H1 (cell line): ENCODE results near the gene MOGAT3. TPM values are rescaled to one million over a fixed set of nuclear protein-coding genes. Genes with fewer than 3 reads are reported as not detected.

ENCODE experiments used
- CTBP2 ChIP-seq: IDR thresholded peaks from 2 replicates; pipeline ENCODE4 v1.7.0; 2011; ENCODE audit warnings: borderline replicate concordance, mild to moderate bottlenecking, moderate library complexity, mixed read lengths, low read length; ENCODE audit not compliant: insufficient read depth, insufficient read length
- MAFK ChIP-seq: IDR thresholded peaks from 2 replicates; pipeline ENCODE4 v1.6.1; 2012; ENCODE audit warnings: low read depth, mild to moderate bottlenecking, improper control_type of control experiment, low read length
- NRF1 ChIP-seq: IDR thresholded peaks from 2 replicates; pipeline ENCODE4 v1.6.1; 2011; ENCODE audit warnings: mild to moderate bottlenecking, low read depth, low read length, improper control_type of control experiment
- POLR2A ChIP-seq, 2 experiments: IDR thresholded peaks; 1 replicate in 1 of 2; 2 replicates in 1 of 2; pipeline ENCODE4 v1.6.1; 2011; ENCODE audit warnings: low read depth in 2 of 2, low read length in 2 of 2, mild to moderate bottlenecking in 2 of 2; ENCODE audit errors: control extremely low read depth in 1 of 2
- RFX5 ChIP-seq: IDR thresholded peaks from 2 replicates; pipeline ENCODE4 v1.6.1; 2011; ENCODE audit warnings: low read depth, low read length, improper control_type of control experiment, borderline replicate concordance
- SUZ12 ChIP-seq: fragments of 200-600 bp; sonication (generic); IDR thresholded peaks from 2 replicates; pipeline ENCODE4 v1.6.1; 2012; ENCODE audit warnings: mild to moderate bottlenecking, inconsistent platforms, low read length, moderate library complexity, mixed read lengths
- TAF1 ChIP-seq: IDR thresholded peaks from 2 replicates; pipeline ENCODE4 v1.6.1; 2011; ENCODE audit warnings: mild to moderate bottlenecking, low read depth, low read length
- TBP ChIP-seq: IDR thresholded peaks from 2 replicates; pipeline ENCODE4 v1.6.1; 2011; ENCODE audit warnings: low read depth, low read length, improper control_type of control experiment
- polyA plus RNA-seq, 7 experiments: library from polyadenylated mRNA; depleted of rRNA in 3 of 7; stranded (reverse) in 5 of 7; unstranded in 2 of 7; fragments of >200 nt in 5 of 7; fragments of 200-250 nt in 2 of 7; gene quantifications; 1 replicate in 5 of 7; 2 replicates in 1 of 7; 4 replicates in 1 of 7; pipeline versions ENCODE4 v1.2.1 to v1.2.3, GENCODE V29; 2011 to 2013; ENCODE audit warnings: missing spikeins in 2 of 7, mixed read lengths in 2 of 7
- total RNA-seq: library from RNA; stranded (reverse); fragmentation: NEBNext Ultra II Directional; extraction: Animal tissue kit (Norgen Biotek cat#: 25700); gene quantifications from 2 replicates; pipeline ENCODE4 v1.2.1, GENCODE V29; 2021
- TF ChIP-seq, protein P1 (sequence below): fragments of 300-600 bp; sonication (generic); IDR thresholded peaks from 2 replicates; pipeline ENCODE4 v1.7.1; 2012; ENCODE audit warnings: low read length, moderate library complexity, mild to moderate bottlenecking, inconsistent platforms; ENCODE audit not compliant: insufficient replicate concordance
- TF ChIP-seq, protein P2 (sequence below): IDR thresholded peaks from 2 replicates; pipeline ENCODE4 v1.6.1; 2012; ENCODE audit warnings: inconsistent platforms

Gene MOGAT3
- total and polyA plus RNA-seq, 2 of the 8 experiments (the other 6 are each of a cell fraction or from before 2014, with no cell fraction given), result 0.21 to 0.82 TPM

- TF ChIP-seq, protein P1, sequence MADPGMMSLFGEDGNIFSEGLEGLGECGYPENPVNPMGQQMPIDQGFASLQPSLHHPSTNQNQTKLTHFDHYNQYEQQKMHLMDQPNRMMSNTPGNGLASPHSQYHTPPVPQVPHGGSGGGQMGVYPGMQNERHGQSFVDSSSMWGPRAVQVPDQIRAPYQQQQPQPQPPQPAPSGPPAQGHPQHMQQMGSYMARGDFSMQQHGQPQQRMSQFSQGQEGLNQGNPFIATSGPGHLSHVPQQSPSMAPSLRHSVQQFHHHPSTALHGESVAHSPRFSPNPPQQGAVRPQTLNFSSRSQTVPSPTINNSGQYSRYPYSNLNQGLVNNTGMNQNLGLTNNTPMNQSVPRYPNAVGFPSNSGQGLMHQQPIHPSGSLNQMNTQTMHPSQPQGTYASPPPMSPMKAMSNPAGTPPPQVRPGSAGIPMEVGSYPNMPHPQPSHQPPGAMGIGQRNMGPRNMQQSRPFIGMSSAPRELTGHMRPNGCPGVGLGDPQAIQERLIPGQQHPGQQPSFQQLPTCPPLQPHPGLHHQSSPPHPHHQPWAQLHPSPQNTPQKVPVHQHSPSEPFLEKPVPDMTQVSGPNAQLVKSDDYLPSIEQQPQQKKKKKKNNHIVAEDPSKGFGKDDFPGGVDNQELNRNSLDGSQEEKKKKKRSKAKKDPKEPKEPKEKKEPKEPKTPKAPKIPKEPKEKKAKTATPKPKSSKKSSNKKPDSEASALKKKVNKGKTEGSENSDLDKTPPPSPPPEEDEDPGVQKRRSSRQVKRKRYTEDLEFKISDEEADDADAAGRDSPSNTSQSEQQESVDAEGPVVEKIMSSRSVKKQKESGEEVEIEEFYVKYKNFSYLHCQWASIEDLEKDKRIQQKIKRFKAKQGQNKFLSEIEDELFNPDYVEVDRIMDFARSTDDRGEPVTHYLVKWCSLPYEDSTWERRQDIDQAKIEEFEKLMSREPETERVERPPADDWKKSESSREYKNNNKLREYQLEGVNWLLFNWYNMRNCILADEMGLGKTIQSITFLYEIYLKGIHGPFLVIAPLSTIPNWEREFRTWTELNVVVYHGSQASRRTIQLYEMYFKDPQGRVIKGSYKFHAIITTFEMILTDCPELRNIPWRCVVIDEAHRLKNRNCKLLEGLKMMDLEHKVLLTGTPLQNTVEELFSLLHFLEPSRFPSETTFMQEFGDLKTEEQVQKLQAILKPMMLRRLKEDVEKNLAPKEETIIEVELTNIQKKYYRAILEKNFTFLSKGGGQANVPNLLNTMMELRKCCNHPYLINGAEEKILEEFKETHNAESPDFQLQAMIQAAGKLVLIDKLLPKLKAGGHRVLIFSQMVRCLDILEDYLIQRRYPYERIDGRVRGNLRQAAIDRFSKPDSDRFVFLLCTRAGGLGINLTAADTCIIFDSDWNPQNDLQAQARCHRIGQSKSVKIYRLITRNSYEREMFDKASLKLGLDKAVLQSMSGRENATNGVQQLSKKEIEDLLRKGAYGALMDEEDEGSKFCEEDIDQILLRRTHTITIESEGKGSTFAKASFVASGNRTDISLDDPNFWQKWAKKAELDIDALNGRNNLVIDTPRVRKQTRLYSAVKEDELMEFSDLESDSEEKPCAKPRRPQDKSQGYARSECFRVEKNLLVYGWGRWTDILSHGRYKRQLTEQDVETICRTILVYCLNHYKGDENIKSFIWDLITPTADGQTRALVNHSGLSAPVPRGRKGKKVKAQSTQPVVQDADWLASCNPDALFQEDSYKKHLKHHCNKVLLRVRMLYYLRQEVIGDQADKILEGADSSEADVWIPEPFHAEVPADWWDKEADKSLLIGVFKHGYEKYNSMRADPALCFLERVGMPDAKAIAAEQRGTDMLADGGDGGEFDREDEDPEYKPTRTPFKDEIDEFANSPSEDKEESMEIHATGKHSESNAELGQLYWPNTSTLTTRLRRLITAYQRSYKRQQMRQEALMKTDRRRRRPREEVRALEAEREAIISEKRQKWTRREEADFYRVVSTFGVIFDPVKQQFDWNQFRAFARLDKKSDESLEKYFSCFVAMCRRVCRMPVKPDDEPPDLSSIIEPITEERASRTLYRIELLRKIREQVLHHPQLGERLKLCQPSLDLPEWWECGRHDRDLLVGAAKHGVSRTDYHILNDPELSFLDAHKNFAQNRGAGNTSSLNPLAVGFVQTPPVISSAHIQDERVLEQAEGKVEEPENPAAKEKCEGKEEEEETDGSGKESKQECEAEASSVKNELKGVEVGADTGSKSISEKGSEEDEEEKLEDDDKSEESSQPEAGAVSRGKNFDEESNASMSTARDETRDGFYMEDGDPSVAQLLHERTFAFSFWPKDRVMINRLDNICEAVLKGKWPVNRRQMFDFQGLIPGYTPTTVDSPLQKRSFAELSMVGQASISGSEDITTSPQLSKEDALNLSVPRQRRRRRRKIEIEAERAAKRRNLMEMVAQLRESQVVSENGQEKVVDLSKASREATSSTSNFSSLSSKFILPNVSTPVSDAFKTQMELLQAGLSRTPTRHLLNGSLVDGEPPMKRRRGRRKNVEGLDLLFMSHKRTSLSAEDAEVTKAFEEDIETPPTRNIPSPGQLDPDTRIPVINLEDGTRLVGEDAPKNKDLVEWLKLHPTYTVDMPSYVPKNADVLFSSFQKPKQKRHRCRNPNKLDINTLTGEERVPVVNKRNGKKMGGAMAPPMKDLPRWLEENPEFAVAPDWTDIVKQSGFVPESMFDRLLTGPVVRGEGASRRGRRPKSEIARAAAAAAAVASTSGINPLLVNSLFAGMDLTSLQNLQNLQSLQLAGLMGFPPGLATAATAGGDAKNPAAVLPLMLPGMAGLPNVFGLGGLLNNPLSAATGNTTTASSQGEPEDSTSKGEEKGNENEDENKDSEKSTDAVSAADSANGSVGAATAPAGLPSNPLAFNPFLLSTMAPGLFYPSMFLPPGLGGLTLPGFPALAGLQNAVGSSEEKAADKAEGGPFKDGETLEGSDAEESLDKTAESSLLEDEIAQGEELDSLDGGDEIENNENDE, result no peak
- TF ChIP-seq NRF1, result no peak
- no peak for TF ChIP-seq TAF1
- TF ChIP-seq POLR2A (IDR thresholded peaks at IDR 0.05; ENCODE audit: control extremely low read depth in 1 of 2, low read depth in 2 of 2, low read length in 2 of 2), result no peak
- no peak for TF ChIP-seq CTBP2
- TF ChIP-seq MAFK, result no peak
- TF ChIP-seq SUZ12, result no peak
- no peak for TF ChIP-seq RFX5
- TF ChIP-seq, protein P2, sequence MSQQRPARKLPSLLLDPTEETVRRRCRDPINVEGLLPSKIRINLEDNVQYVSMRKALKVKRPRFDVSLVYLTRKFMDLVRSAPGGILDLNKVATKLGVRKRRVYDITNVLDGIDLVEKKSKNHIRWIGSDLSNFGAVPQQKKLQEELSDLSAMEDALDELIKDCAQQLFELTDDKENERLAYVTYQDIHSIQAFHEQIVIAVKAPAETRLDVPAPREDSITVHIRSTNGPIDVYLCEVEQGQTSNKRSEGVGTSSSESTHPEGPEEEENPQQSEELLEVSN, result no peak
- no peak for TF ChIP-seq TBP
- TF ChIP-seq, all 59 proteins: peak for 0
Measured at GRCh38 chr7:101235522-101235921, 34.7 kb upstream of the MOGAT3 start (continued).
